CD4-positive, alpha-beta T cell treated with Interleukin-4 for 1 hour (primary cell): ENCODE measurements around the gene ANKRD23.
"Not testable (repeated sequence)": the region's sequence is repeated elsewhere in the genome, so short reads cannot be mapped to it uniquely, and the experiment has no call there.

Experiments
- DNase-seq, 2 donors: peaks; one replicate each; pipeline ENCODE4 v3.0.0-alpha.2; 2020 to 2022

Gene ANKRD23

GRCh38 chr2:96863056-96863455 is 19.2 kb upstream of the ANKRD23 start:
- DNase-seq: not testable (repeated sequence)

- no peak for DNase-seq
Measured at GRCh38 chr2:96861074-96861473, 17.3 kb upstream of the ANKRD23 start.

GRCh38 chr2:96860065-96861029 is 16.5 kb upstream of the ANKRD23 start:
- DNase-seq: peak in 1 of 2 donors; percentile 44

- no peak for DNase-seq
Measured at GRCh38 chr2:96859681-96860064, 15.9 kb upstream of the ANKRD23 start.

GRCh38 chr2:96859099-96859649 is 15.4 kb upstream of the ANKRD23 start:
- DNase-seq: no peak

GRCh38 chr2:96857667-96858372 is 14.0 kb upstream of the ANKRD23 start, which contains the start of gene ANKRD39:
TSS of gene ANKRD39 (minus strand) at chr2:96858016. CDS start at chr2:96857987, 29 bp downstream.
- DNase-seq: peak; percentile 98 to 99

GRCh38 chr2:96856776-96857666 is 13.2 kb upstream of the ANKRD23 start:
- DNase-seq: peak in 1 of 2 donors; percentile 31

GRCh38 chr2:96853321-96853720 is 9.5 kb upstream of the ANKRD23 start:
- DNase-seq: no peak

- DNase-seq: no peak
Measured at GRCh38 chr2:96852667-96853066, 8.8 kb upstream of the ANKRD23 start.

- no peak for DNase-seq
Measured at GRCh38 chr2:96848264-96848663, 4.4 kb upstream of the ANKRD23 start.

- no peak for DNase-seq
Measured at GRCh38 chr2:96847586-96847985, 3.8 kb upstream of the ANKRD23 start.

- DNase-seq: no peak
Measured at GRCh38 chr2:96846825-96847224, 3.0 kb upstream of the ANKRD23 start.

- DNase-seq: no peak
Measured at GRCh38 chr2:96844405-96844808, 586 bp upstream of the ANKRD23 start.

- DNase-seq: no peak
Measured at GRCh38 chr2:96842600-96842999, 1.2 kb downstream of the ANKRD23 start.

GRCh38 chr2:96841701-96842495 is 1.9 kb downstream of the ANKRD23 start:
- DNase-seq: no peak

- DNase-seq: no peak
Measured at GRCh38 chr2:96839875-96840850, 3.7 kb downstream of the ANKRD23 start.

GRCh38 chr2:96839293-96839874 is 4.4 kb downstream of the ANKRD23 start:
- peak; percentile 80 to 83 for DNase-seq

GRCh38 chr2:96838345-96839292 is 5.2 kb downstream of the ANKRD23 start:
- DNase-seq: no peak

GRCh38 chr2:96837575-96837974 is 6.2 kb downstream of the ANKRD23 start:
- no peak for DNase-seq
